ENCODE data around the gene ASAP3.

DNA sequence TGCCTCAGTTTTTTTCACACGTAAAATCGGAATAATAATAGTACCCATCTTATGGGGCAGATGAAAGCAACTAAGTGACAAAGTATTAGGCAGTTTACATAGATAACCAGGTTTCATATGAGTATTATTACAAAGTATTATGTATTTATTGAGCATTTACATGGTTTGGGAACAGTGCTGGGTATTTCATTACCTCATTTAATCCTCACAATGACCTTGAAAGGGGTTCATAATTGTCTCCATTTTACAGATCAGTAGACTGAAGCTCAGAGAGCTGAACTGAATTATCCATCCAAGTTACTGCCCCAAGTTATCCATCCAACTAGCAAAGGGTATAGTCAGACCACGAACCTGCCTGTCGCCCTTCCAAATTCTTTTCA, 80.6 kb downstream of the ASAP3 start:
- TF ChIP-seq, protein P1, sequence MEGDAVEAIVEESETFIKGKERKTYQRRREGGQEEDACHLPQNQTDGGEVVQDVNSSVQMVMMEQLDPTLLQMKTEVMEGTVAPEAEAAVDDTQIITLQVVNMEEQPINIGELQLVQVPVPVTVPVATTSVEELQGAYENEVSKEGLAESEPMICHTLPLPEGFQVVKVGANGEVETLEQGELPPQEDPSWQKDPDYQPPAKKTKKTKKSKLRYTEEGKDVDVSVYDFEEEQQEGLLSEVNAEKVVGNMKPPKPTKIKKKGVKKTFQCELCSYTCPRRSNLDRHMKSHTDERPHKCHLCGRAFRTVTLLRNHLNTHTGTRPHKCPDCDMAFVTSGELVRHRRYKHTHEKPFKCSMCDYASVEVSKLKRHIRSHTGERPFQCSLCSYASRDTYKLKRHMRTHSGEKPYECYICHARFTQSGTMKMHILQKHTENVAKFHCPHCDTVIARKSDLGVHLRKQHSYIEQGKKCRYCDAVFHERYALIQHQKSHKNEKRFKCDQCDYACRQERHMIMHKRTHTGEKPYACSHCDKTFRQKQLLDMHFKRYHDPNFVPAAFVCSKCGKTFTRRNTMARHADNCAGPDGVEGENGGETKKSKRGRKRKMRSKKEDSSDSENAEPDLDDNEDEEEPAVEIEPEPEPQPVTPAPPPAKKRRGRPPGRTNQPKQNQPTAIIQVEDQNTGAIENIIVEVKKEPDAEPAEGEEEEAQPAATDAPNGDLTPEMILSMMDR (IDR thresholded peaks at IDR 0.05): no peak
- TF ChIP-seq POLR2A (IDR thresholded peaks at IDR 0.05): no peak
